Stimulated activated CD8-positive, alpha-beta memory T cell treated with anti-CD3 and anti-CD28 coated beads, Interleukin-4, amount 100 ng/mL, for 1 hour (primary cell): ENCODE data around the gene PRDM16.

Source experiments
- DNase-seq, 2 donors: peaks; one replicate each; pipeline ENCODE4 v3.0.0-alpha.2; 2020; ENCODE audit warnings: low read depth in 2 of 2, low spot score in 1 of 2

PRDM16 gene

DNA sequence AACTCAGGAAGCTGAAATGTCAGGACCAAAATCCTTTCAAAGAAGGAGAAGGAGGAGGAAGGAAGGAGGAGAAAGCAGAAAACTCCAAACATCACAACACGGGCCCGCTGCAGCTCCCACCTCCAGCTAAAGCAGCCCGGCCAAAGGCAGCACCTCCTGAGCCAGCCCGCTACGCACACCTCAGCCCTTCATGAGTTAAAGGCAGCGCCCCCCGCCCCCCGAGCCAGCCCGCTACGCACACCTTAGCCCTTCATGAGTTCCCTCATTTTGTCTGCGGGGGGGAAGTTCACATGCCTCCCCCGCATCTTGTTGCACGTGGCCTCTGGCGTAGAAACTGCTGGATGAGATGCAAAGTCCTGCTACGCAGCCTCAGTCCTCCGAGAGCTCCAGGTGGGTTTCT lies 294.8 kb downstream of the PRDM16 start:
- no peak for DNase-seq

DNA sequence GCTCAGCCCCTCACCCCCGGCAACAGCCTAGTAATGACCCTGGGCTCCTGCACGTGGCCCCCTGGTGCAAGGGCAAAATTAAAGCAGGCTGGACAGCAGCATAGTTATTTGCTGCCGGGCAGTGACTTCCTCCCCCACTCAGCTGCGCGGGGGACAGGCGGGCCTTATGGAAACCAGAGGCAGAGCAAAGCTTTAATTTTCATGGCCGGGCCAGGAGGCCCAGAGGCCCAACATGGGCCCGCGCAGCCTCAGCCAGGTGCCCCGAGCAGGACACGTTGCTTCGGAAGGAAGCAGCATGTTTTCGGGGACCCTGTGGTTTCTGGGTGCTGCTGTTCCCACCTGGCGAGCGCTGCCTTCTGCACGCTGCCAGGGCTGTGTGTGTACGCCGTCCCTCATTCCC lies 295.5 kb downstream of the PRDM16 start:
- DNase-seq, result no peak

DNA sequence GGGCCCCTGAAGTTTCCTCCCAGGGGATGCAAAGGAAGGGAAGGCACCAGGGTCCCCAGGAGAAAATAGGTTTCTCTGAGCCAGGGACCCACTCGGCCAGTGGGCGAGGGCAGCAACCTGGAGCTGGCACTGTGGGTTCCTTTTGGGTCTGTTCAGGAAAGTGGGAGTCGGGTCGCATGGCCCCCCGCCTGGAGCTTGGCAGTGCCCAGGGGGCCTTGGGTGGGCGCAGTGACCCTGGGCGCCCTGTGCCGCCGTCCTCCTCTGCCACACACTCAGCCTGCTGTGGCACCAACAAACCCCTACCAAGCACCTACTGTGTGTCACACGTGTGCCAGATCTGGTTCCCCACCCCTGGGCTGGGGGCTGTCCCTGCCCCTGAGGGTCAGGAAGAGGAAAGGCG lies 296.0 kb downstream of the PRDM16 start:
- no peak for DNase-seq

DNA sequence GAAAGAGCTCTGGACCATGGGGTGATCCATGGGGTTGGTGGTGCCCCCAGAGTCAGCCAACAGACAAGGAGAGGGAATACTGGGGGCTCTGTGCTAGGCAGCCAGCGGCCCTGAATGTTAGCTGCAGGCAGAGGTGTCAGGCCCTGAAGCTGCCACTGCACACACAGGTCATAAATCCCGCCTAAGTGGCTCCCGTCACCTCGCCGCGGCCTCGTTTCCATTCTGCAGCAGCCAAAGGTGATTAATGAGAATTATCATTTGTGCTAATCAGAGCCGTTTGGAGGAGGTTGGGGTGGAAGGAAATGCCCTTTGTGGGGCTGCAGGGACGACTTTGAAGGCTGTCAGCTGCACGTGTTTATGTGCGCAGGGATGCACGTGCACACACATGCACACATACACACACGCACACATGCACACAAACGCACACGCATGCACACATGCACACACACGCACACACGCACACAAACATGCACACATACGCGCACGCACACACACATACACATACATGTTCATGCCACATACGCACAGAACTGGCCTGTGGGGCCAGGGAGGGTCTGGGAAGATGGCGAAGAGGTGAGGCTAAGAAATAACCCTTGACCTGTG lies 296.6 kb downstream of the PRDM16 start:
- DNase-seq, result no peak

DNA sequence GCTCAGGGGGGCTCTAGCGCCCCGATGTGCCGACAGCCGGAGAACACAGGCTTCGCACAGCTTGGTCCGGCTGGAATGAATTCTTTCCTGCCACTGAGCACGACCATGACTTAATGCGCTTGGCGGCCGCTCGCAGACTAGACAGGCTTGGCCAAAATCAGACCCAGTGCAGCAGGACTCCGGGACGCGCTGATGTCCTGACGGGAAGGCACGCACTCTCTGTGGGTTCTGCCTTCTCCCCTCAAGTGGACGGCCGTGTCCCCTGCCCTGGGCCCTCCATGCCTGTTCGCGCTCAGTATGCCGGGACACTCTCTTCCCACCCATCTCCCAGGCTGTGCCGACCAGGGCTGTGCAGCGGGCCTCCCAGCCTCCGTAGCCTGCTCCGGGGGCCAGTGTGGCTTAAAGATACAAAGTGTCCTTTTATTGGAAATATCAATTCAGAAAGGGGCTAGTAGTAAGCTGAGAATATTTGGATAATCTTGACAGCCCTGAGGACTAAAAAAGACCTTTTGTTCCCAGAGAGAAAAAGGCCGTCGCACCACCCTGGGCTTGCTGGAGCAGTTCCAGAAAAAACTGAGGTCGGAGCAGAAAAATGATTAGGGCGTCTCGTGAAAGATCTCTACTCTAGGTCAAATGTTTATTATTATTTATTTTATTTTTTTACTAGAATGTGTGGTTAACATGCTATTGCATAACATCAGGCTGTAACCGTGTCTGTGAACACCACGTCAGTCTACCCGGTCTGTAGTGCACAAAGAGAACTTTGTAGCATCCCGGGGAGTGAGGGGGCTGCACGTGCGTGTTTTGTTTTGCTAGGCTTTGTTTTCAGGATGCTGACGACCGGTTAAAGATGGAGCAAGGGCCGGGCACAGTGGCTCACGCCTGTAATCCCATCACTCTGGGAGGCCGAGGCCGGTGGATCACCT lies 297.4 kb downstream of the PRDM16 start:
- no peak for DNase-seq

DNA sequence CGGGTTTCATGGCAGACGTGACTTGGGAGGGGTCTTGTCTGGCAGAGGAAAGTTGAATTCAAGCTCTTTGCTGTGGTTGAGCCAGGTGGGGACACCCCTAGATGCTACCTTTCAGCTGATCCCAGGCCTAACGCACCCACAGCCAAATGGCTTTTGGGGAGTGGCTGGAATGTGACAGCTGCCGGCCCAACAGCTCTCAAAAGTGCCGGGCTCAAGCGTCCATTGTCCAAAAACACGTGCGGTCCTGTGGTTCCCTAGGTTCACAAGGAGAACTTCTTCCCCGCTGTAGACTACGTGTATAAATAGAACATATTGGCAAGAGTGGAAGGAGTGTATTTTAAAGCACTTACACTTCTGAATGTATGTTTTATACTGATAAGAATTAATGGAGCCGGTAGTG lies 298.4 kb downstream of the PRDM16 start:
- DNase-seq, result no peak

DNA sequence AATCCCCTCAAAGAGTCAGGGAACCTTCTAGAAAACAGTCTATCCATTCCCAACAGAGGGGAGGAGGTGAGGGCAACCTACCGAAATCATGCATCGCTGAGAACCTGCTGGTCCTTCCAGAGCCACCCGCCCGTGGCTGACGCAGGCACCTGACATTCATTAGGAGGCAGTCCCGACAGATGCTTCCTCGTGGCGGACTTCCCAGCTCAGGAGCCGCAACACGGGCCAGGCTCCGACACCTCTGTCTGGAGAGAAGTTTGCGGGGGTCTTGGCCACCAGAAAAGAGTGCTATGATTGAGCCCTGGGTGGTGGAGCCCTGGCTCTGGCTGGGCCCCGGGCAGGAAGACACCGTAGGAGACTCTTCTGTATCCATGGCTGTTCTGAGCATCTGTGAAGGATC lies 299.1 kb downstream of the PRDM16 start:
- no peak for DNase-seq

DNA sequence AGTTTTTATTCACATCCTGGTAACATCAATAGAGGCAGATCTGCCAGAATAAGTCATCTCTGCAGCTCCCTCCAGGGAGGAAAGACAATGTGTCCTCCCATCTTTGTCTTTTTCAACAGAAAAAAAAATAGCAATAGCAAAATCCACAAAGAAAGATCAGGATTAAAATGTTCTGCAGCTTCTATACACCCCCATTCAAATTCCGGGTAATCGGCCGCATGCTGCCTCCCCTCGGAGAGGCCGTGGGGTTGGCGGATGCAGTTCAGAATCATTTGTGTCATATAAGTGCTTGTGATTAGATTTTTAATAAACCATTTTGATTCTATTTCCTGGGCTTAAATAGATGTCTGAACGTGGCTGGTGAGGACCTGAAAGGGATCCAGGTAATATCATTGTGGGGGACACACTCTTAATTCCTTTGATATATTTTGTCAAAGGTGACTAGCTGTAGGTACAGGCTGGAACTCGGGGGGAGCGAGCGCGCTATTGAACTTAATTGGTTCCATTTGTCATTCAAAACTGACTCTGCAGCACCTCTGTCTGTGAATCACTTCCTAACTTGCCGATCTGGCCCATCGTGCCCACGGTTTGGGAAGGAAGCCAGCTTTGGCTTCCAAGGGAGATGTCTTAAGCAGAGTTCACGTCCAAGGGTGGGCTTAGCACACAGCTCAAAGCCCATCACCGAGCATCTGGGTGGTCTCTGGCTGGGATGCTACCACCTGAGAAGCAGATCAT lies 299.9 kb downstream of the PRDM16 start:
- DNase-seq, result no peak

DNA sequence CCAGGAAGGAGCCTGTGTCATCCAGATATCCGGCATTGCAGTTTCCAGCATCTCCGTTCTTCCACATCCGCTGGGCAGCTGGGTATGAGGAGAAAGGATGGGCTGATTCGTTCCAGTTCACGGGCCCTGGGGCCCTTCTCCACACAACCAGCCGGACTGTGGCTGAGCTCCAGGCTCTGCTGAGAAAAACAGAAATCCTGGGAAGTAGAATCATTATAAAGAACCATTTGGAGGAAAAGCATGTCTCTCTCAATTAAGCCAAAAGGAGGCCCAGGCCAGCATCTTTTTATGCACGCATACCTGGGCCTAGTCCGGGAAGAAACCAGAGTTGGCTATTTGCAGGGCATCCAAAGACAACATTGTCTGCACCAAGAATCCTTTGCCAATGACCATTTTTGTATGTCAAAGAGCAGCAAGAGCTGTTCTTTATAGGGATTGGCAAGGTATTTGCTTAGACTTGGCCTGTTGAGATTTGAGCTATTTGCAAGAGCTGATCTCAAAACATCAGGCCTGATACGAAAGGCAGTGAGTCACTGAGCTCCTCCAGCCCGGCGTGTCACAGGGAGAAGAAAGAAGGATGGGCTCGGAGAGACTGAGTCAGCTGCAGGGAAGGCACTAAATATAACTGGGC lies 300.6 kb downstream of the PRDM16 start:
- DNase-seq, result no peak

DNA sequence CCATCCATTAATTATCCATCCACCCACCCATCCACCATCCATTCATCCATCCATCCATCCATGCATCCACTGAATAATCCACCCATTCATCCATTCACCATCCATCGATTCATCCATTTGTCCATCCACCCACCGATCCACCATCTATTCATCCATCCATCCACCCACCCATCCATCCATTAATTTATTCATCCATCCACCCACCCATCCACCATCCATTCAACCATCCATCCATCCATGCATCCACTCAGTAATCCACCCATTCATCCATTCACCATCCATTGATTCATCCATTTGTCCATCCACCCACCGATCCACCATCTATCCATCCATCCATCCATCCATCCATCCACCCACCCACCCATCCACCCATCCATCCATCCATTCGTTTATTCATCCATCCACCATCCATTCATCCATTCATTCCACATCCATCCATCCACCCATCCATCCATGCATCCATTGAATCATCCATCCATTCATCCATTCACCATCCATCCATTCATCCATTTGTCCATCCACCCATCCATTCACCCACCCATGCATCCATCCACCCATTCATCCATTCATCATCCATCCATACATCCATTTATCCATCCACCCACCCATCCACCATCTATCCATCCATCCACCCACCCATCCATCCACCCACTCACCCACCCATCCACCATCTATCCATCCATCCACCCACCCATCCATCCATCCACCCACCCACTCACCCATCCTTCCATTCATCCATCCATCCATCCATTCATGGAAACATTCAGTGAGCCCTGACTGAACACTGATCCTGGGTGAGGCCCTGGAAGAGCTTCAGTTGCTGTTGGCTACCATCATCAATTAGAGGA lies 302.1 kb downstream of the PRDM16 start:
- no peak for DNase-seq

DNA sequence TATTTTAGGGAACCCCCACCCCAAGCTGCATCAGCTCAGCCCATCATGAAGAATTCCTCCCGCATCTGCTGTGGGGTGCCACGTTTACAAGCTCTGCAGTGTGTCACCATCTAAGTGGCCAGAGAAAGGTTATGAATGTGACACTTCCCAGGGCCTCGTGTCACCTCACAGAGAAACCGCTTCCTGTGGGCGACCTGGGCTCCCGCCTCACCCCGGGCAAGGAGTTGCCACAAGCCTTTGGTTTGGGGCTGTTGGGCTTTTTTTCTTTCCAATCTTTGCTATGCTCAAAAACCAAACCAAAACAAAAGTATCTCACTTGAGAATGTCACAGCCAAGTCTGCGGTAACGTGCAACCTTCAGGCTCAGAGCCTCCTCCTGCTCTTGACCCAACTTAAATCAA lies 303.3 kb downstream of the PRDM16 start:
- no peak for DNase-seq

DNA sequence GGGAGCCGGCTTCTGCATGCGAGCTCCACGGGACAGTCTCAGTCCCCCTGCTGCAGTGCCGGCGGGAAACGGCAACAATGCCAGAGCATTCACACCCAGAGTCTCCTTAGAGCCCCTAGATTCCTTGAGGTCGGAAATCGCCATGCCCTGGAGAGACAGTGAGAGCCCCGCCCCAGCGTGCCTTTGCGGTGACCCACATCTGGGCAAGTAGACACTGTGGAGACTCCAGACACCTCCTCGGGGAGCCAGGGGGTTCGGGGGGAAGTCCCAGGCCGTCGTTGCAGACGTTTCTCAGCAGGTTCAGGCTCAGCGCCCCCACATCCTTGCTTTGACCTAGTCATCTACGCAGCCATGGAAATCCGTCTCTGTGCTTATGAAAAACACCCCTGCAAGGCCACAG lies 304.2 kb downstream of the PRDM16 start:
- no peak for DNase-seq

DNA sequence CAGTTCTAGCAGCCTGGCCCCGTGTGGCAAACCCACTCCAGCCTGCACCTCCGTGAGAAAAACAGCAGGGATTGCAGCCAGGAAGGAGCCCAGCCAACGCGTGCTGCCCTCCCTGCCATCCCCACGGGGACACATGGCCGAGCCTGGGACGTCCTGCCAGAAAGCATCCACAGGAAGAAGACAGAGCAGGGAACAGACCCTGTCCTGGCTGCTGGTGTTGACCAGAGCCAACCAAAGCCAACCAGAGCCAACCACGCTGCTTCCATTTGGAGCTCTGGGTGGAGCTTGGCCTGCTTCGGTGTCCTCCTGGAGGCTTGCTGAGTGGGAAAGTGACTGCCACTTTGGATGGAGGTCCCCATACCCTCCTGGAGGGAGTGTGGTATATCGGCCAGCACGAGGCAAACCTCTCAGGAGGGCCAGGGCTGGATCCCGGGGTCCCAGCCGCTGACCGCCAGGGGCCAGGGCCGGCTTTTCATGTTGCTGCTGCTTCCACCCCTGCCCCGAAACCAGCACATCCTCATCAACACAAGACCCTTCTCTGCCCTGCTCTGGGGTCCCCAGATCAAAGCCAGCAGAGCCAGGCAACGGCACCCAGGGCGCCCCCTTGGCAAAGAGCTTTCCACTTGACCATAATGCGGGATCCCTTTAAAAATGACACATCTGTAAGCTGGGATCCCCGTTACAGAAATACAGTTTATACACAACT lies 304.9 kb downstream of the PRDM16 start:
- no peak for DNase-seq

DNA sequence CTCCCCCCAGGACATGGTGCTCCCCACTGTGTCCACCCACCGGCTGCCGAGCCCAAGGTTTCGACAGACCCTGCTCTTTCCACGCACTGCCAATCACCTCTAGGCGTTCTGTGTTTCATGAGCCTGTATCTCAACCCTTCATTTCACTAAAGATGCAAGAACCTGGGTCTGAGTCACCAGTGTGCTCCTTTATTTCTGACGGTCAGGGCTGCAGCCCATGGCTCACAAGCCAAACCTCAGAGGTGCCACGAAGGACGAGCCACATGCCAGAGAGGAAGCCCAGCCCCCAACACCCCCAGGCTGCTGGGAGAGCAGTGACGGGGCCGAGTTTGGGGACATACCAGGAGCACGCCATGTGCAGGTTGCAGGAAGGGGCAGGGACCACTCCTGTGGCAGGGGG lies 306.2 kb downstream of the PRDM16 start:
- no peak for DNase-seq

DNA sequence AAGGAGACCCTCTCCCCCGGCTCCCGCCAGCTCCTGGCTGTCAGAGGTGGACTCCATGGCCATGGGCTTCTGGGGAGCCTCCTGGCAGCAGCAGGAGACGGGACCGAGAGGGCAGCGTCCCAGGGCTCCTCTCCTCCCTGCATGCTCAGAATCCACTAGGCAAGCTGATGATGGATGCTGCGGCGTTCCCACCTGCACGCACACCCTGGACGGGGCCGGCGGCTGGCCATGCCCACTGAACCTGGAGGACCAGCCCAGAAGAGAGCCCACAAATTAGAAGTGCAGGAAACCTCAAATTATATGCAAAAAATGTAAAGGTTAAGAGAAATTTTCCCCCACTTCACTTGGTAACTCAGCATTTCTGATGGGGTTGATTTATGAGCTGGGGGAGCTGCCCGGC lies 308.2 kb downstream of the PRDM16 start:
- DNase-seq, result no peak

DNA sequence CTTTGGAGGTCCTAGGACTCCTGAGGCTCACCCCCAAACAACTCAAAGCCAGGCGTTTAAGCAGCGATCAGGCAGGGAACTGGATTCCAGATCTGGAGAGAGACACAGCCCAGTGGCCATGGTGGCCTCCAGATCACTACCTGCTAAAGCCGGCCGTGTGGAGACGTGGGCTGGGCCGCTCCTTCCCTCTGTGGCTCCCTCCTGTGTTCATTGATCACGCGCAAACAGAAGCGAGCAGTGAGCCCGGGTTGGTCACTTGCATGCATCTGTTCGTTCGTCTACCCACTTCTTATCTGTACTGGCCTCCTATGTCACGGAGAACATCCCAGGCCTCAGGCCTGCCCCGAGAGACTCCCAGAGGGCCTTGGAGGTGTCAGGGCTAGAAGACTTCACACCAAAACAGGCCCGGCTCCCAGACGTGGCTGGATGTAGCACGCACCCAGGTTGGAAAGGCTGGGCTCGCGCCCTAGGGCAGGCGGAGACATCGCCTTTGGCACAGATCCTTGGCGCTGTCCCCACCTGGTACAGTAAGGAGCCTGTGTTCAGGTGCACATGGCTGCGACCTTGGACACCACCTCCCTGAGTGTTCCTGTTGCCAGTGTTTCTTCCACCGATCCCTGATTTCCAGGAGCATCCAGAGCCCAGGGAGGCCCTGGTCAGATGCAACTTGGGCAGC lies 308.7 kb downstream of the PRDM16 start:
- no peak for DNase-seq

DNA sequence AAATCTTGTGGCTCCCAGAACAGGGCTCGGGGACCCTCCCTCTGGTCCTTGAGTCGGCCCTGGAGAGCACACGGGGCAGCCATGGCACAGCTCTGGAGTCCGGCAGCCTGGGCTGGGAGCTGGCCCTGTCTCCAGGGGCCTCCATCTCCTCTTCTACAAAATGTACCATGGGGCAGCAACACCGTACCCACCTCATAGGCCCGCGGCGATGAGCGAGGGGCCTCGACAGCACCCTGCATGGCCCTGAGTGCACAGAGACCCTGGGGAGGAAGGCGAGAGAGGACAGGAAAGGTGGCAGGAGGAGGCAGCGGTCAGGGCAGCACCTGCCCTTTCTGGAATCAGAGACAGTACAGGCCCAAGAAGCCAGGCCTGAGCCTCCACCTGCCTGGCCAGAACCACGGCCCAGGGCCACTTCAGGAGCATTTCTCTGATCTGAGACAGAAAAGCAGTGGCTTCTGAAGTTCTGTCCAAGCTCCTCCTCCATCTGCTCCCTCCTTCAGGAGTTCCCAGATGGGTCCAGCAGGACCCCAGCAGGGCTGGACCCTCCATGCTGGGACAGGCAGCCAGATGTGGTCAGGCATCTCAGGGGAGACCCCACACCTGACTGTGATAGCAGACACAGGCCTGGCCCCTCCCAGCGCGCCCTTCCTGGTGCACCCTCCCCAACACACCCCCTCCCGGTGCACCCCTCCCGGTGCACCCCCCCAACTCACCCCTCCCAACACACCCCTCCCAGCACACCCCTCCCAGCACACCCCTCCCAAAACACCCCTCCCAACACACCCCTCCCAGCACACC lies 309.6 kb downstream of the PRDM16 start:
- no peak for DNase-seq

DNA sequence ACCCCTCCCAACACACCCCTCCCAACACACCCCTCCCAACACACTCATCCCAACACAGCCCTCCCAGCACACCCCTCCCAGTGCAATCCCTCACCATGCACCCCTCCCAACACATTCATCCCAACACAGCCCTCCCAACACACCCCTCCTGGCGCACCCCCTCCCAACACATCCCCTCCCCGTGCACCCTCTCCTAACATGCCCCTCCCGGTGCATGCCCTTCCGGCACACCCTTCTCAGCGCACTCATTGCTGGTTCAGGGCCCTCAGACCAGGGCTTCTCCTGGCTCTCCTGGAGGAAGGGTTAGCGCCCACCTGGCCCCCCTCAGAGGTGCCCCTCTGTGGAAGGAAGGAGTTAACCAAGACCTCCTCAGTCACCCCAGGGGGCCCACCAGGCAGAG lies 310.9 kb downstream of the PRDM16 start:
- DNase-seq, result no peak

DNA sequence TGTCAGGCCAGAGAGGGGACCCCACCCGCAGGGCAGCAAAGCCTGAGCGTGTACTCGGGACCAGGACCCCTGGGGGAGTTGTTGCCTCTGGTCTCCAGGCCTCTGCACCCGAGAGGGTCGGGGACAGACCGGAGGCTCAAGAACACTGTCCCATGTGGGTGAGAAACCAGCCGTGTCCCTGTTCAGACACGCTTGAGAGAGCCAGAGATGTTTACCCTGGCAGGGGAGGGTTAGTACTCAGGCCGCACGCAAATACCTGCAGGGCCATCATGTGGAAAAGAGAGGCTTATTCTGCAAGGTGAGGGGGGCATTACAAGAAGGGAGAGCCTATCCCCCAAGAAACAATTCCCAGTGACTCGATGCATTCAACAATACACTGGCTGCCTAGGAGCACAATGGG lies 311.5 kb downstream of the PRDM16 start:
- no peak for DNase-seq
